Large intestine (tissue), 3 donors: ENCODE data around the gene ROR2. TPM values are rescaled to one million over a fixed set of nuclear protein-coding genes. Genes with fewer than 3 reads are reported as not detected.
A peak's percentile ranks its signal among the peaks of the same experiment; 100 is the strongest.

Source experiments
- DNase-seq, 2 donors: peaks; one replicate each; pipeline versions ENCODE4 v3.0.0 to v3.0.0-alpha.2; 2013
- H3K27ac ChIP-seq: one replicate; pipeline ENCODE4 v1.5.1; 2013; ENCODE audit warnings: low read length
- H3K27me3 ChIP-seq: 2 replicates; pipeline ENCODE4 v1.6.1; 2013; ENCODE audit warnings: low read length; ENCODE audit not compliant: control insufficient read depth, insufficient read depth
- H3K36me3 ChIP-seq: 2 replicates; pipeline ENCODE4 v1.6.1; 2013; ENCODE audit warnings: low read length; ENCODE audit not compliant: control insufficient read depth, insufficient read depth
- H3K4me1 ChIP-seq: one replicate; pipeline ENCODE4 v1.6.1; 2013; ENCODE audit warnings: low read length; ENCODE audit not compliant: control insufficient read depth, insufficient read depth
- H3K4me3 ChIP-seq: one replicate; pipeline ENCODE4 v1.5.1; 2013; ENCODE audit warnings: low read length
- H3K9me3 ChIP-seq: one replicate; pipeline ENCODE4 v1.6.1; 2013; ENCODE audit warnings: mild to moderate bottlenecking, low read depth, low read length, moderate library complexity; ENCODE audit not compliant: control insufficient read depth
- WGBS: methylation state at CpG from one replicate; pipeline ENCODE4 v1.1.5; 2013; ENCODE audit warnings: low lambda C conversion rate; ENCODE audit not compliant: insufficient coverage; 5-methylcytosine and 5-hydroxymethylcytosine counted together
- polyA plus RNA-seq: library from polyadenylated mRNA; unstranded; fragments of 120-200 nt; gene quantifications from one replicate; pipeline ENCODE4 v1.2.1, GENCODE V29; 2013

ROR2 gene
- polyA plus RNA-seq, 1 donor, result 17.5 TPM

GRCh38 chr9:91661451-91661850 lies 288.6 kb downstream of the ROR2 start:
- Histone ChIP-seq H3K4me3 (no peak overlapping the region), H3K4me1 (no peaks in the 10 kb centered on the region), H3K27me3 (no peaks in the 10 kb centered on the region), H3K36me3 (no peaks in the 10 kb centered on the region), H3K9me3 (no peaks in the 10 kb centered on the region), H3K27ac (no peak overlapping the region)
- WGBS, result no CpG with 5 or more reads among the region's 3 CpGs
- DNase-seq, result no peak

GRCh38 chr9:91660521-91660920 lies 289.5 kb downstream of the ROR2 start:
- no CpG with 5 or more reads among the region's 1 CpG for WGBS
- Histone ChIP-seq H3K36me3 (no peaks in the 10 kb centered on the region), H3K4me1 (no peaks in the 10 kb centered on the region), H3K9me3 (no peaks in the 10 kb centered on the region), H3K27ac (no peak overlapping the region), H3K4me3 (no peak overlapping the region), H3K27me3 (no peaks in the 10 kb centered on the region)
- no peak for DNase-seq

- peaks cover 2% of the 10 kb centered on the region for H3K4me1 ChIP-seq
- H3K27ac ChIP-seq, result no peak overlapping the region
- DNase-seq, result peak in 1 of 2 donors; percentile 19
- no peaks in the 10 kb centered on the region for H3K9me3 ChIP-seq
- H3K27me3 ChIP-seq, result no peaks in the 10 kb centered on the region
- no CpG with 5 or more reads among the region's 6 CpGs for whole genome bisulfite sequencing
- no peak overlapping the region for H3K4me3 ChIP-seq
- H3K36me3 ChIP-seq, result no peaks in the 10 kb centered on the region
Observed at GRCh38 chr9:91659529-91660495, 290.2 kb downstream of the ROR2 start.

- Histone ChIP-seq H3K4me1 (peaks cover 5% of the 10 kb centered on the region), H3K27ac (no peak overlapping the region), H3K4me3 (no peak overlapping the region), H3K27me3 (no peaks in the 10 kb centered on the region), H3K9me3 (no peaks in the 10 kb centered on the region), H3K36me3 (no peaks in the 10 kb centered on the region)
- WGBS, result no CpG with 5 or more reads among the region's 9 CpGs
- no peak for DNase-seq
Observed at GRCh38 chr9:91658513-91659105, 291.4 kb downstream of the ROR2 start.

- DNase-seq, result no peak
- WGBS, result no CpG with 5 or more reads among the region's 3 CpGs
- no peaks in the 10 kb centered on the region for H3K9me3 ChIP-seq
- H3K27ac ChIP-seq, result no peak overlapping the region
- no peak overlapping the region for H3K4me3 ChIP-seq
- H3K4me1 ChIP-seq, result peaks cover 5% of the 10 kb centered on the region
- no peaks in the 10 kb centered on the region for H3K27me3 ChIP-seq
- H3K36me3 ChIP-seq, result no peaks in the 10 kb centered on the region
Observed at GRCh38 chr9:91657501-91657900, 292.5 kb downstream of the ROR2 start.

GRCh38 chr9:91655658-91656057 lies 294.4 kb downstream of the ROR2 start:
- Histone ChIP-seq H3K36me3 (no peaks in the 10 kb centered on the region), H3K4me1 (peaks cover 5% of the 10 kb centered on the region), H3K9me3 (no peaks in the 10 kb centered on the region), H3K27me3 (no peaks in the 10 kb centered on the region), H3K4me3 (no peak overlapping the region), H3K27ac (no peak overlapping the region)
- DNase-seq, result no peak
- WGBS, result 83% methylated on average over 2 of the region's 4 CpGs

GRCh38 chr9:91655215-91655614 lies 294.8 kb downstream of the ROR2 start:
- no peak overlapping the region for H3K4me3 ChIP-seq
- no peaks in the 10 kb centered on the region for H3K36me3 ChIP-seq
- H3K4me1 ChIP-seq, result peaks cover 5% of the 10 kb centered on the region
- no peaks in the 10 kb centered on the region for H3K27me3 ChIP-seq
- H3K9me3 ChIP-seq, result no peaks in the 10 kb centered on the region
- H3K27ac ChIP-seq, result no peak overlapping the region
- DNase-seq, result peak in 1 of 2 donors; percentile 5
- no CpG with 5 or more reads among the region's 6 CpGs for WGBS

GRCh38 chr9:91654527-91654926 lies 295.5 kb downstream of the ROR2 start:
- DNase-seq, result peak; percentile 32 to 58
- Histone ChIP-seq H3K4me1 (peaks cover 5% of the 10 kb centered on the region), H3K27ac (no peak overlapping the region), H3K9me3 (no peaks in the 10 kb centered on the region), H3K4me3 (no peak overlapping the region), H3K36me3 (no peaks in the 10 kb centered on the region), H3K27me3 (no peaks in the 10 kb centered on the region)
- no CpG with 5 or more reads among the region's 1 CpG for WGBS

- H3K4me3 ChIP-seq, result no peak overlapping the region
- no CpG with 5 or more reads among the region's 4 CpGs for WGBS
- H3K27ac ChIP-seq, result no peak overlapping the region
- H3K36me3 ChIP-seq, result no peaks in the 10 kb centered on the region
- DNase-seq, result no peak
- H3K9me3 ChIP-seq, result no peaks in the 10 kb centered on the region
- no peaks in the 10 kb centered on the region for H3K27me3 ChIP-seq
- H3K4me1 ChIP-seq, result no peaks in the 10 kb centered on the region
Observed at GRCh38 chr9:91647371-91647770, 302.7 kb downstream of the ROR2 start.

- Histone ChIP-seq H3K9me3 (no peaks in the 10 kb centered on the region), H3K36me3 (no peaks in the 10 kb centered on the region), H3K27ac (no peak overlapping the region), H3K4me1 (no peaks in the 10 kb centered on the region), H3K4me3 (no peak overlapping the region), H3K27me3 (no peaks in the 10 kb centered on the region)
- WGBS, result no CpG with 5 or more reads among the region's 1 CpG
- DNase-seq, result no peak
Observed at GRCh38 chr9:91646702-91647101, 303.3 kb downstream of the ROR2 start.
